Tibial nerve (tissue), 4 donors: Measurements from ENCODE around the gene SKAP2. TPM values are rescaled to one million over a fixed set of nuclear protein-coding genes. Genes with fewer than 3 reads are reported as not detected.

Experiments
- DNase-seq, 2 donors: peaks; one replicate each; pipeline ENCODE4 v3.0.0-alpha.2; 2019; ENCODE audit warnings: low spot score in 2 of 2
- H3K27ac ChIP-seq, 4 donors: fragments of 200-600 bp; sonication (generic) in 3 of 4; one replicate each; pipeline ENCODE4 v1.5.1; 2017 to 2019; ENCODE audit warnings: mild to moderate bottlenecking in 1 of 4
- H3K27me3 ChIP-seq, 2 donors: fragments of 200-600 bp; sonication (generic) in 1 of 2; one replicate each; pipeline versions ENCODE4 v1.5.1 to v1.6.0; 2017 to 2019
- H3K36me3 ChIP-seq, 3 donors: fragments of 200-600 bp; sonication (generic); one replicate each; pipeline ENCODE4 v1.5.1; 2018 to 2019
- H3K4me1 ChIP-seq, 4 donors: fragments of 200-600 bp; sonication (generic) in 3 of 4; one replicate each; pipeline ENCODE4 v1.5.1; 2017 to 2019
- H3K4me3 ChIP-seq, 4 donors: fragments of 200-600 bp; sonication (generic) in 3 of 4; one replicate each; pipeline ENCODE4 v1.5.1; 2017 to 2019; ENCODE audit warnings: mild to moderate bottlenecking in 1 of 4, moderate library complexity in 1 of 4
- H3K9me3 ChIP-seq, 4 donors: fragments of 200-600 bp; sonication (generic) in 3 of 4; one replicate each; pipeline ENCODE4 v1.5.1; 2017 to 2019
- CTCF ChIP-seq, 5 experiments: fragments of 200-600 bp in 3 of 5; fragments of 450-650 bp in 2 of 5; sonication (generic) in 3 of 5; IDR thresholded peaks; one replicate each; pipeline ENCODE4 v1.5.1; 2016 to 2019; ENCODE audit warnings: antibody characterized with exemption in 5 of 5, mild to moderate bottlenecking in 3 of 5, moderate library complexity in 2 of 5
- EP300 ChIP-seq, 2 donors: sonication (generic); formaldehyde crosslinking; IDR thresholded peaks; one replicate each; pipeline ENCODE4 v1.6.1; 2017; ENCODE audit warnings: antibody characterized with exemption in 2 of 2, mild to moderate bottlenecking in 1 of 2
- POLR2A ChIP-seq, 2 donors: fragments of 450-650 bp; IDR thresholded peaks; one replicate each; pipeline ENCODE4 v1.6.1; 2017; ENCODE audit warnings: antibody characterized with exemption in 2 of 2, mild to moderate bottlenecking in 2 of 2, moderate library complexity in 2 of 2
- WGBS, 2 donors: methylation state at CpG; one replicate each; pipeline ENCODE4 v1.1.5; 2018; 5-methylcytosine and 5-hydroxymethylcytosine counted together
- total RNA-seq, 4 donors: library from RNA; depleted of rRNA; stranded (reverse); fragments of >200 nt; gene quantifications; one replicate each; pipeline ENCODE4 v1.1.0, GENCODE V29; 2016

The SKAP2 gene
- 10 to 100 TPM; 14.1 to 33.7 (median 27.6) TPM for total RNA-seq

DNA sequence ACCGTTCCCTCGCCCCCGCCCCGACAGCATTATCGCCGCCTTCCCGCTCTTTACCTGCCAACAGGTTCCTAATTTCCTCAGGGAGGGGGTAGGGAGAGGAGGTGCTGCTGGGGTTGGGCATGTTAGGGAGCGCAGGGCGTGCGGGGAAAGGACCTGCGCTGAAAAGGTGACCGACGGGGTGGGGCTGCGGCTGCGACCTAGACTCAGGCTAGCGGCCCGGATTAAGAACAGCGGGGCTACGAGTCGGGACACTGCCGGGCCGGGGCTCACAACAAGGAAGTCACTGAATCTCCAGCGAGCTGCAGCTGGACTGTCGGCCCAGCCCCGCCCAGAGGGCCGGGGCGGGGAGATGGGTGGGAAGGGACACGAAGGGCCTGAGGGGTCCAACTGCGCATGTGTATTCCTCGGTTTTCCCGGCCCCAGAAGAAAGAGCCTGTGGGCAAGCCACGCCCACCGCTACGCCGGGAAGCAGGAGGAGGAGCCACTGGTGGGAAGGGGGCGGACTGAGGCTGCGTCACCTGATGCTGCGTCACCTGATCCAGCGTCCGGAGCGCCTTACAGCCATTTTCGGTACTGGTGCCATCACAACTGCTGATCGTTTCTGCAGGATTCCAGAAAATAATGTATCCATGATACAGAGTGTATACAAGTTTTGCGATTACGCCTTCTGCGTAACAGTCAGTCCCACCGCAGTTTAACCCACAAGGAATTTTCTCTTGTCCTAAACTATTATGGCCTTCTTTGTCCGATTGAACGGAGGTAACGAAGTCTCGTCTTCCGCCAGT is at the start of gene SKAP2:
Gene SKAP2 (minus strand): TSS at position 282 of the 785 bp plus-strand sequence. CDS start 161 bp downstream, at position 121.
- peak within 1 kb of the TSS; percentile 82 to 94 (median 92) for H3K27ac ChIP-seq
- 1% methylated on average over 51 to 52 of the region's 52 CpGs for WGBS, 2 donors
- peak; percentile 85 to 90 for TF ChIP-seq POLR2A (IDR thresholded peaks at IDR 0.05)
- peak in 1 of 5 experiments; percentile 26 for TF ChIP-seq CTCF (IDR thresholded peaks at IDR 0.05)
- peak; percentile 47 to 98 for TF ChIP-seq EP300 (IDR thresholded peaks at IDR 0.05)
- H3K9me3 ChIP-seq = no peaks in the 10 kb centered on the region
- H3K36me3 ChIP-seq = no peaks in the 10 kb centered on the region
- H3K4me3 ChIP-seq = peak within 1 kb of the TSS; percentile 71 to 88 (median 78)
- DNase-seq = peak; percentile 97
- peaks cover 0 to 24% (median 6%) of the 10 kb centered on the region in 4 donors for H3K4me1 ChIP-seq
- H3K27me3 ChIP-seq = no peaks in the 10 kb centered on the region

DNA sequence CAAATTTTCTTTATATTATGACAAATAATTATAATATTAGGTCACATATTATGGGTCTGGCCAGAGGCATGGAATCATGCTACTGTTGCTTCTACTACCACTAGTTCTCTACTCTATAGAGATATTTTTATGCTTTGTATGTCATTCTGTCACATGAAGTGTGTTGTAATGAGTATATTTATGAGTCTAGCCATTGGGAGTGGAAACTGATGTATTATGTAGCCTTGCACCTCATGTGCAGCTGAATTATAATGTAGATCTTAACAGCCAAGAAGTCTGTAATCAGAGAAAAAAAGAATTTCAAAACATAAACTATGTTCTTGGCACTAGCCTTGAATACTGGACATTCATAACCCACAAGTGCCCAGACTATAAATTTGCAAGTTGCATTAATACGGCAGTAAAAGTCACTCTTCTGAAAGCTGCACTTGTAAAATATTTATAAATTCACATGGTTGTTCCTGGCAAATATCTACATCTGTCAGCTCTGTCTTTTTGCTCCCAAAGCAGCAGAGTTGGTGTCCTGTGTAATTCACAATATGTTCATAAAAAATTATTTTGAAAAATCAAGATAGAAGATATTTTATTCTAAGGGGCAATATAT is 48.6 kb upstream of the SKAP2 start:
- H3K4me3 ChIP-seq = no peak overlapping the region
- WGBS, 2 donors = 19 to 29% methylated on average over 1 of the region's 1 CpG

GRCh38 chr7:26912338-26912737 is 47.9 kb upstream of the SKAP2 start:
- H3K27ac ChIP-seq = no peak overlapping the region
- DNase-seq = no peak
- H3K36me3 ChIP-seq = no peaks in the 10 kb centered on the region
- H3K4me1 ChIP-seq = no peaks in the 10 kb centered on the region
- TF ChIP-seq CTCF (IDR thresholded peaks at IDR 0.05) (no peak), POLR2A (IDR thresholded peaks at IDR 0.05) (no peak)
- no peak overlapping the region for H3K4me3 ChIP-seq
- H3K27me3 ChIP-seq = no peaks in the 10 kb centered on the region
- no peaks in the 10 kb centered on the region for H3K9me3 ChIP-seq

More for the DNA sequence above, 48.6 kb upstream of the SKAP2 start:
- H3K4me1 ChIP-seq = no peaks in the 10 kb centered on the region
- no peaks in the 10 kb centered on the region for H3K27me3 ChIP-seq
- no peaks in the 10 kb centered on the region for H3K36me3 ChIP-seq
- TF ChIP-seq POLR2A (IDR thresholded peaks at IDR 0.05) = no peak
- no peak for TF ChIP-seq EP300 (IDR thresholded peaks at IDR 0.05)
- no peak for TF ChIP-seq CTCF (IDR thresholded peaks at IDR 0.05)
- H3K9me3 ChIP-seq = no peaks in the 10 kb centered on the region
- DNase-seq = no peak
- H3K27ac ChIP-seq = no peak overlapping the region

- H3K27ac ChIP-seq = no peak overlapping the region
- TF ChIP-seq CTCF (IDR thresholded peaks at IDR 0.05) (no peak), EP300 (IDR thresholded peaks at IDR 0.05) (no peak), POLR2A (IDR thresholded peaks at IDR 0.05) (no peak)
- H3K9me3 ChIP-seq = no peaks in the 10 kb centered on the region
- whole genome bisulfite sequencing, 2 donors = 77 to 79% methylated on average over 4 of the region's 4 CpGs
- no peaks in the 10 kb centered on the region for H3K36me3 ChIP-seq
- H3K27me3 ChIP-seq = no peaks in the 10 kb centered on the region
- no peak overlapping the region for H3K4me3 ChIP-seq
- no peak for DNase-seq
- H3K4me1 ChIP-seq = no peaks in the 10 kb centered on the region
Measured at GRCh38 chr7:26910221-26910620, 45.8 kb upstream of the SKAP2 start.

DNA sequence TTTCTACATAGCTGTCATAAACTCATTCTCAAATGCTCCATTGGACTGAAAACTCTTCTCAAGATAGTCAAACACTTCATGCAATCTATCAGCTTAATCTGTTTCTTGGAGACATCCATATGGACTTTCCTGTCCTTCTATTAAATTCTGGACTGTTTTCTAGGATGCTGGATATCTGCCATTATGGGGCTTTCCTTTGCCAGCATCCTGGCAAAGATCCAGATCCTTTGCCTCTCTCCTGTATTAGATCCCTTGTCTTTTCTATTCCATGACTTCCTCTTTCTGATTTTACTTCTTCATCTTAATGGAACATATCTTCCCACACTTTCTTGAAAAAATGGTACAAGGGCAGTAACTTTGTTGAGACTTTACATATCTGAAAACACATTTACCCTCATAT is 35.9 kb upstream of the SKAP2 start:
- H3K27me3 ChIP-seq = no peaks in the 10 kb centered on the region
- no peak overlapping the region for H3K27ac ChIP-seq
- TF ChIP-seq POLR2A (IDR thresholded peaks at IDR 0.05) (no peak), EP300 (IDR thresholded peaks at IDR 0.05) (no peak), CTCF (IDR thresholded peaks at IDR 0.05) (no peak)
- H3K36me3 ChIP-seq = no peaks in the 10 kb centered on the region
- no peaks in the 10 kb centered on the region for H3K9me3 ChIP-seq
- no peaks in the 10 kb centered on the region for H3K4me1 ChIP-seq
- DNase-seq = no peak
- H3K4me3 ChIP-seq = no peak overlapping the region
